Liver (tissue), 9 donors: Measurements from ENCODE around the gene JOSD2. TPM values are rescaled to one million over a fixed set of nuclear protein-coding genes. Genes with fewer than 3 reads are reported as not detected.

Experiments used
- DNase-seq: peaks from one replicate; pipeline ENCODE4 v3.0.0-alpha.2; 2017; ENCODE audit warnings: low spot score
- H3K27ac ChIP-seq, 2 donors: one replicate each; pipeline ENCODE4 v1.7.0; 2013; ENCODE audit warnings: inconsistent platforms in 2 of 2, low read length in 2 of 2, control low read depth in 1 of 2, low read depth in 1 of 2, mild to moderate bottlenecking in 1 of 2
- H3K27me3 ChIP-seq, 4 donors: one replicate each; pipeline versions ENCODE4 v1.6.1 to v1.7.0; 2013; ENCODE audit warnings: low read length in 3 of 4, inconsistent platforms in 1 of 4, mild to moderate bottlenecking in 1 of 4, moderate library complexity in 1 of 4; ENCODE audit not compliant: control insufficient read depth in 4 of 4, insufficient read depth in 4 of 4
- H3K36me3 ChIP-seq, 4 donors: one replicate each; pipeline versions ENCODE4 v1.6.1 to v1.7.0; 2013; ENCODE audit warnings: low read length in 3 of 4, mild to moderate bottlenecking in 3 of 4, low read depth in 1 of 4, moderate library complexity in 1 of 4; ENCODE audit not compliant: control insufficient read depth in 4 of 4, insufficient read depth in 3 of 4
- H3K4me1 ChIP-seq, 4 donors: one replicate each; pipeline versions ENCODE4 v1.6.1 to v1.7.0; 2013; ENCODE audit warnings: low read length in 3 of 4, mild to moderate bottlenecking in 3 of 4, moderate library complexity in 1 of 4; ENCODE audit not compliant: control insufficient read depth in 4 of 4, insufficient read depth in 4 of 4
- H3K4me3 ChIP-seq, 3 donors: one replicate each; pipeline versions ENCODE4 v1.6.1 to v1.7.0; 2013; ENCODE audit warnings: low read length in 3 of 3, control low read depth in 1 of 3, low read depth in 1 of 3, mild to moderate bottlenecking in 1 of 3
- H3K9ac ChIP-seq, 2 donors: one replicate each; pipeline ENCODE4 v1.7.0; 2013; ENCODE audit warnings: low read length in 2 of 2, mild to moderate bottlenecking in 2 of 2, moderate library complexity in 2 of 2, control low read depth in 1 of 2, low read depth in 1 of 2
- H3K9me3 ChIP-seq, 4 donors: one replicate each; pipeline versions ENCODE4 v1.6.1 to v1.7.0; 2013; ENCODE audit warnings: low read length in 3 of 4; ENCODE audit not compliant: control insufficient read depth in 4 of 4
- EGR1 ChIP-seq, 2 donors: IDR thresholded peaks; 2 replicates each; pipeline ENCODE4 v1.6.1; 2016 to 2018; ENCODE audit warnings: antibody characterized with exemption in 2 of 2, low read depth in 2 of 2
- FOXA1 ChIP-seq: IDR thresholded peaks from 2 replicates; pipeline ENCODE4 v1.6.1; 2016; ENCODE audit warnings: antibody characterized with exemption
- FOXA2 ChIP-seq: IDR thresholded peaks from 2 replicates; pipeline ENCODE4 v1.6.1; 2016; ENCODE audit warnings: antibody characterized with exemption
- GABPA ChIP-seq, 2 donors: IDR thresholded peaks in 1 of 2; conservative IDR thresholded peaks in 1 of 2; 2 replicates each; pipeline ENCODE4 v1.6.1; 2016; ENCODE audit warnings: antibody characterized with exemption in 2 of 2, mild to moderate bottlenecking in 1 of 2, moderate library complexity in 1 of 2
- HNF4A ChIP-seq, 2 donors: conservative IDR thresholded peaks; 2 replicates each; pipeline ENCODE4 v1.6.1; 2016; ENCODE audit warnings: antibody characterized with exemption in 2 of 2, mild to moderate bottlenecking in 2 of 2
- HNF4G ChIP-seq: IDR thresholded peaks from 2 replicates; pipeline ENCODE4 v1.6.1; 2016; ENCODE audit warnings: antibody characterized with exemption
- JUND ChIP-seq, 2 donors: IDR thresholded peaks; 2 replicates each; pipeline ENCODE4 v1.6.1; 2016; ENCODE audit warnings: antibody characterized with exemption in 2 of 2
- NR2F2 ChIP-seq: IDR thresholded peaks from 2 replicates; pipeline ENCODE4 v1.6.1; 2016; ENCODE audit warnings: antibody characterized with exemption
- RAD21 ChIP-seq, 2 donors: IDR thresholded peaks; 2 replicates each; pipeline ENCODE4 v1.6.1; 2016; ENCODE audit warnings: antibody characterized with exemption in 2 of 2, mild to moderate bottlenecking in 2 of 2
- RXRA ChIP-seq, 2 donors: IDR thresholded peaks; 2 replicates each; pipeline ENCODE4 v1.6.1; 2017 to 2018; ENCODE audit warnings: antibody characterized with exemption in 2 of 2, mild to moderate bottlenecking in 1 of 2
- SP1 ChIP-seq: IDR thresholded peaks from 2 replicates; pipeline ENCODE4 v1.6.1; 2018; ENCODE audit warnings: antibody characterized with exemption, mild to moderate bottlenecking
- YY1 ChIP-seq: IDR thresholded peaks from 2 replicates; pipeline ENCODE4 v1.6.1; 2016; ENCODE audit warnings: antibody characterized with exemption, mild to moderate bottlenecking
- WGBS: extraction: QIAGEN DNeasy Blood & Tissue Kit; methylation state at CpG from one replicate; pipeline ENCODE4 v1.1.7; 2013; 5-methylcytosine and 5-hydroxymethylcytosine counted together
- polyA plus RNA-seq, 2 donors: library from polyadenylated mRNA; stranded (reverse) in 1 of 2; unstranded in 1 of 2; fragments of 200-250 nt in 1 of 2; fragments of >200 nt in 1 of 2; fragmentation: Nextera tagmentation in 1 of 2; extraction: Ambion mirVana in 1 of 2; gene quantifications; one replicate each; pipeline versions ENCODE4 v1.2.1 to v1.2.3, GENCODE V29; 2013 to 2015
- total RNA-seq, 2 donors: library from RNA; depleted of rRNA; stranded (reverse); fragments of >200 nt; gene quantifications; one replicate each; pipeline ENCODE4 v1.2.3, GENCODE V29; 2014
- TF ChIP-seq, protein P1 (sequence below): IDR thresholded peaks from 2 replicates; pipeline ENCODE4 v1.6.1; 2016; ENCODE audit warnings: antibody characterized with exemption
- TF ChIP-seq, protein P2 (sequence below): IDR thresholded peaks from 2 replicates; pipeline ENCODE4 v1.6.1; 2016; ENCODE audit warnings: antibody characterized with exemption
- TF ChIP-seq, protein P3 (sequence below): fragments of 150-350 bp; IDR thresholded peaks from 2 replicates; pipeline ENCODE4 v1.5.1; 2017; ENCODE audit warnings: improper control_type of control experiment, low read depth, low read length; ENCODE audit not compliant: missing input control
- TF ChIP-seq, protein P4 (sequence below): IDR thresholded peaks from 2 replicates; pipeline ENCODE4 v1.6.1; 2016; ENCODE audit warnings: antibody characterized with exemption, mild to moderate bottlenecking
- TF ChIP-seq, protein P5 (sequence below): IDR thresholded peaks from 2 replicates; pipeline ENCODE4 v1.6.1; 2016; ENCODE audit warnings: antibody characterized with exemption
- donor health status: healthy.
- donor health status: healthy.
- donor health status: healthy.
- donor health status: healthy.
- donor health status: healthy.

The JOSD2 gene
- total and polyA plus RNA-seq, 4 donors = 6.6 to 32.9 (median 20.0) TPM

DNA sequence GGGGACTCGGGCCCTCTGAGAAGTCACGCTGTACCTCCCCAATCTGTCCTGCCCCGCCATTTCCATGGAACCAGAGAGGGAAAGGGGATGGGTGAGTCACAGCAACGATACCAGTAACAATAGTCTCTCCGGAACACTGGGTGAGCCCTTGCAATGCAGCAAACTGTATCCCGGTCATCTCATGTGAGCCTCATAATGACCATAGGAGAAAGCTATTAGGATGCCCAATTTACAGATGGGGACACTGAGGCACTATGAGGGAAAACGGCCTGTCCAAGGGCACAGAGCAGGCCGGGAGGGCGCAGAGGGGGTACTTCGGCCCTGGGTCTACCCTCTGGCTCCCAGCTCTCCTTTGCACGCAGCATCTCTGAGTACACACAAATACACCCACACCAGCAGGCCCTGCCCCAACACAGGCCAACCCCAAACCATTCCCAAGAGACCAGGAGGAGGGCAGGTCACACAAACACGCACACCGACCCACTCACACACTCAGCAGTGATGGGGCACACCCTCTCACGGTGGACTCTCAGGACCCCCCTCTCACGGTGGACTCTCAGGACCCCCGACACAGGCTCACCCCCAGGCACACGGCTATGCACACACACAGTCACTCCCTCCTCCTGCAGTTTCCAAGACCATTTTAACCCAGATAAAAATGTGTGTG lies 39.1 kb upstream of the JOSD2 start:
- Histone ChIP-seq H3K27ac (no peak overlapping the region), H3K36me3 (no peaks in the 10 kb centered on the region), H3K27me3 (peaks cover 0 to 8% (median 3%) of the 10 kb centered on the region in 4 donors), H3K4me1 (peaks cover 0 to 5% (median 0%) of the 10 kb centered on the region in 4 donors), H3K4me3 (no peak overlapping the region), H3K9ac (no peak overlapping the region), H3K9me3 (no peaks in the 10 kb centered on the region)
- TF ChIP-seq NR2F2 (no peak), RXRA (IDR thresholded peaks at IDR 0.05) (no peak), YY1 (no peak), SP1 (no peak), FOXA1 (no peak), EGR1 (IDR thresholded peaks at IDR 0.05; ENCODE audit: low read depth in 2 of 2) (no peak), HNF4G (no peak), GABPA (IDR thresholded peaks at IDR 0.05 in 1 of 2, conservative IDR thresholded peaks at IDR 0.05 in 1 of 2) (no peak), RAD21 (IDR thresholded peaks at IDR 0.05) (no peak), FOXA2 (no peak), JUND (IDR thresholded peaks at IDR 0.05) (no peak)
- TF ChIP-seq, protein P1, sequence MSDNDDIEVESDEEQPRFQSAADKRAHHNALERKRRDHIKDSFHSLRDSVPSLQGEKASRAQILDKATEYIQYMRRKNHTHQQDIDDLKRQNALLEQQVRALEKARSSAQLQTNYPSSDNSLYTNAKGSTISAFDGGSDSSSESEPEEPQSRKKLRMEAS = no peak
- TF ChIP-seq, protein P2, sequence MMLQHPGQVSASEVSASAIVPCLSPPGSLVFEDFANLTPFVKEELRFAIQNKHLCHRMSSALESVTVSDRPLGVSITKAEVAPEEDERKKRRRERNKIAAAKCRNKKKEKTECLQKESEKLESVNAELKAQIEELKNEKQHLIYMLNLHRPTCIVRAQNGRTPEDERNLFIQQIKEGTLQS = no peak
- TF ChIP-seq, protein P3, sequence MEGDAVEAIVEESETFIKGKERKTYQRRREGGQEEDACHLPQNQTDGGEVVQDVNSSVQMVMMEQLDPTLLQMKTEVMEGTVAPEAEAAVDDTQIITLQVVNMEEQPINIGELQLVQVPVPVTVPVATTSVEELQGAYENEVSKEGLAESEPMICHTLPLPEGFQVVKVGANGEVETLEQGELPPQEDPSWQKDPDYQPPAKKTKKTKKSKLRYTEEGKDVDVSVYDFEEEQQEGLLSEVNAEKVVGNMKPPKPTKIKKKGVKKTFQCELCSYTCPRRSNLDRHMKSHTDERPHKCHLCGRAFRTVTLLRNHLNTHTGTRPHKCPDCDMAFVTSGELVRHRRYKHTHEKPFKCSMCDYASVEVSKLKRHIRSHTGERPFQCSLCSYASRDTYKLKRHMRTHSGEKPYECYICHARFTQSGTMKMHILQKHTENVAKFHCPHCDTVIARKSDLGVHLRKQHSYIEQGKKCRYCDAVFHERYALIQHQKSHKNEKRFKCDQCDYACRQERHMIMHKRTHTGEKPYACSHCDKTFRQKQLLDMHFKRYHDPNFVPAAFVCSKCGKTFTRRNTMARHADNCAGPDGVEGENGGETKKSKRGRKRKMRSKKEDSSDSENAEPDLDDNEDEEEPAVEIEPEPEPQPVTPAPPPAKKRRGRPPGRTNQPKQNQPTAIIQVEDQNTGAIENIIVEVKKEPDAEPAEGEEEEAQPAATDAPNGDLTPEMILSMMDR = no peak
- WGBS = 55% methylated on average over 17 of the region's 17 CpGs
- no peak for DNase-seq

DNA sequence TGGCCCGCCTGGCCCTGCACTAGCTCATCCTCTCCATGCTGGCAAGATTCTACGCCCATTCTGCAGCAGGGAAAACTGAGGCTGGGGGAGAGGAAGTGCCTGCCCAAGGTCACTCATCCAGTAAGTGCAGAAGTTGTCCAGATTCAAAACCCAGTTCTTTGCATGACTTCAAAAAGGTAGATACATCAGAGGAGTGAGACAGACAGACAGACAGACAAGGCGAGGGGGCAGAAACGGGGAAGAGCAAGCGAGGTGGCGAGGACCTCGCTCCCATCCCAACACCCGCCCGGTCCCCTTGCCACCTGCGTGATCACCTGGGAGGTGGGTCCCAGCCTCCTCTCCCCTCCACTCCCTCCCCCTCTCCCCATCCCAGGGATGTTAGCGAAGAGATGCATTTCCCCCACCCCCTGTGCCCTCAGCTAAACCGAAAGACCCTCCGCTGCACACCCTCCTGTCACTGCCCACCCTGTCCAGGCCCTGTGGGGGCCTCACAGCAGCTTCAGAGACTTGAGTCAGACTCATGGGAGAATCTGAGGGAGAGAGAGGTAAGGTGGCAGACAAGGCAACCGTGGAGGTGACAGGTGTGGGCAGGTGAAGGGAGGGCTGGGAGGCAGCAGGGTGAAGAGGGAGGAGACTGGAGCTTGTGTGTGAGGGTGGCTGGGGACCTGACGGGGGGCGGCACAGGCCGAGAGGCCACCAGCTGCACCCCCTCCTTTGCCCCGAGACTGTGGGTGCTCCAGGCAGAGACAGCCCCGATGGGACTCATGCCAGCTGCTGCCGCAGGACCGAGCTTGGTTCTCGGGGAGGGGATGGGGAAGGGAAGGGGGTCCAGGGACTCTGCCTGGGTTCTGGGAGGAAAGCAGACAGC lies 38.3 kb upstream of the JOSD2 start:
- Histone ChIP-seq H3K27ac (no peak overlapping the region), H3K9ac (no peak overlapping the region), H3K36me3 (no peaks in the 10 kb centered on the region), H3K4me3 (no peak overlapping the region), H3K27me3 (peaks cover 0 to 8% (median 0%) of the 10 kb centered on the region in 4 donors), H3K9me3 (no peaks in the 10 kb centered on the region), H3K4me1 (peaks cover 0 to 5% (median 0%) of the 10 kb centered on the region in 4 donors)
- 64% methylated on average over 22 of the region's 22 CpGs for WGBS
- DNase-seq = no peak
- TF ChIP-seq EGR1 (IDR thresholded peaks at IDR 0.05; ENCODE audit: low read depth in 2 of 2) = no peak
- TF ChIP-seq, protein P4, sequence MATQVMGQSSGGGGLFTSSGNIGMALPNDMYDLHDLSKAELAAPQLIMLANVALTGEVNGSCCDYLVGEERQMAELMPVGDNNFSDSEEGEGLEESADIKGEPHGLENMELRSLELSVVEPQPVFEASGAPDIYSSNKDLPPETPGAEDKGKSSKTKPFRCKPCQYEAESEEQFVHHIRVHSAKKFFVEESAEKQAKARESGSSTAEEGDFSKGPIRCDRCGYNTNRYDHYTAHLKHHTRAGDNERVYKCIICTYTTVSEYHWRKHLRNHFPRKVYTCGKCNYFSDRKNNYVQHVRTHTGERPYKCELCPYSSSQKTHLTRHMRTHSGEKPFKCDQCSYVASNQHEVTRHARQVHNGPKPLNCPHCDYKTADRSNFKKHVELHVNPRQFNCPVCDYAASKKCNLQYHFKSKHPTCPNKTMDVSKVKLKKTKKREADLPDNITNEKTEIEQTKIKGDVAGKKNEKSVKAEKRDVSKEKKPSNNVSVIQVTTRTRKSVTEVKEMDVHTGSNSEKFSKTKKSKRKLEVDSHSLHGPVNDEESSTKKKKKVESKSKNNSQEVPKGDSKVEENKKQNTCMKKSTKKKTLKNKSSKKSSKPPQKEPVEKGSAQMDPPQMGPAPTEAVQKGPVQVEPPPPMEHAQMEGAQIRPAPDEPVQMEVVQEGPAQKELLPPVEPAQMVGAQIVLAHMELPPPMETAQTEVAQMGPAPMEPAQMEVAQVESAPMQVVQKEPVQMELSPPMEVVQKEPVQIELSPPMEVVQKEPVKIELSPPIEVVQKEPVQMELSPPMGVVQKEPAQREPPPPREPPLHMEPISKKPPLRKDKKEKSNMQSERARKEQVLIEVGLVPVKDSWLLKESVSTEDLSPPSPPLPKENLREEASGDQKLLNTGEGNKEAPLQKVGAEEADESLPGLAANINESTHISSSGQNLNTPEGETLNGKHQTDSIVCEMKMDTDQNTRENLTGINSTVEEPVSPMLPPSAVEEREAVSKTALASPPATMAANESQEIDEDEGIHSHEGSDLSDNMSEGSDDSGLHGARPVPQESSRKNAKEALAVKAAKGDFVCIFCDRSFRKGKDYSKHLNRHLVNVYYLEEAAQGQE = no peak
- TF ChIP-seq, protein P3 = no peak
- TF ChIP-seq YY1 = no peak
- TF ChIP-seq, protein P1 = no peak
- no peak for TF ChIP-seq HNF4G
- no peak for TF ChIP-seq NR2F2
- TF ChIP-seq JUND (IDR thresholded peaks at IDR 0.05) = no peak
- TF ChIP-seq SP1 = no peak
- TF ChIP-seq, protein P2 = no peak
- TF ChIP-seq, protein P5, sequence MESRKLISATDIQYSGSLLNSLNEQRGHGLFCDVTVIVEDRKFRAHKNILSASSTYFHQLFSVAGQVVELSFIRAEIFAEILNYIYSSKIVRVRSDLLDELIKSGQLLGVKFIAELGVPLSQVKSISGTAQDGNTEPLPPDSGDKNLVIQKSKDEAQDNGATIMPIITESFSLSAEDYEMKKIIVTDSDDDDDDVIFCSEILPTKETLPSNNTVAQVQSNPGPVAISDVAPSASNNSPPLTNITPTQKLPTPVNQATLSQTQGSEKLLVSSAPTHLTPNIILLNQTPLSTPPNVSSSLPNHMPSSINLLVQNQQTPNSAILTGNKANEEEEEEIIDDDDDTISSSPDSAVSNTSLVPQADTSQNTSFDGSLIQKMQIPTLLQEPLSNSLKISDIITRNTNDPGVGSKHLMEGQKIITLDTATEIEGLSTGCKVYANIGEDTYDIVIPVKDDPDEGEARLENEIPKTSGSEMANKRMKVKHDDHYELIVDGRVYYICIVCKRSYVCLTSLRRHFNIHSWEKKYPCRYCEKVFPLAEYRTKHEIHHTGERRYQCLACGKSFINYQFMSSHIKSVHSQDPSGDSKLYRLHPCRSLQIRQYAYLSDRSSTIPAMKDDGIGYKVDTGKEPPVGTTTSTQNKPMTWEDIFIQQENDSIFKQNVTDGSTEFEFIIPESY = no peak
- TF ChIP-seq FOXA1 = no peak
- no peak for TF ChIP-seq RXRA (IDR thresholded peaks at IDR 0.05)
- TF ChIP-seq RAD21 (IDR thresholded peaks at IDR 0.05) = no peak
- no peak for TF ChIP-seq GABPA (IDR thresholded peaks at IDR 0.05 in 1 of 2, conservative IDR thresholded peaks at IDR 0.05 in 1 of 2)
- no peak for TF ChIP-seq HNF4A (conservative IDR thresholded peaks at IDR 0.05)
- no peak for TF ChIP-seq FOXA2
